NCI-H2196 treated with DMSO at 0.1 percent for 48 hours (cell line): ENCODE measurements around the gene LIF.

Source experiments
- DNase-seq: peaks from one replicate; lab custom pipeline; 2025; ENCODE audit not compliant: unreplicated experiment; lab: John Stamatoyannopoulos, UW

The LIF gene

DNA sequence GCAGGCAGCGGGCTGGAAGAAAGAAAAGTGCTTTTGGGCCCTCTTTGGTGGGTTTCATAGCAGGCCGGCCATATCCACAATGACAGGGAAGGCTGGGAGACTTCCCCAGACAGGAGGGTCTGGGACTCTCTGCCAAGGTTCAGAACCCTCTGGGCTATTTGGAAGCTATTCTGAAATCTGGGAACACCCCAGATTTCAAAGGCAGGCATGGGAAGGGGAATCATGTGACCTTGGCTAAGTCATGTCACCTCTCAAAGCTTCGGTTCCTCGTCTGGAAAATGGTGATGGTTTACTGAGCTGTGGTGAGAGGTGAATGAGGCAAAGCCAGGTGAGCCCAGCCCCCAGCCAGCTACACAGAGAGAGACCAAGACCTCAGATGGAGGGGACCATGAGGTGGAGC, 38.1 kb upstream of the LIF start:
- DNase-seq, result no peak

DNA sequence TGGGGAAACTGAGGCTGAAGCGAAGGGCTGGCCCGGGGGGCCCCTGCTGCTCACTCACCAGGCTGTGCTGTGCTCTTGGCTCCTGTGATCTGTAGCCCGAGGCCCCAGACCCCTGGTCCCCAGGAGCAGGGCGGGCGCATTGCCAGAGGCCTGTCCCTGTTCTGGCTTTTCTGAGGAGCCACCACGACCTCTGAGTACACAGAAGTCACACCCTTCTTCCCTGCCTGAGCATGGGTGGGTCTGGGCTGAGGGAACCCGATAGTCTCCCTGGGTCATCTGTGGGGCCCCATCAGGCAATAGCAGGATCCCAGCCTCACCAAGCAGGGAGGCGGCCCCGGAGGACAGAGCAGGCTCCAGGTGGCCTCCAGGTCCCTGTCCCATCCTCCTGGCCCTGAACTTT, 37.6 kb upstream of the LIF start:
- no peak for DNase-seq

DNA sequence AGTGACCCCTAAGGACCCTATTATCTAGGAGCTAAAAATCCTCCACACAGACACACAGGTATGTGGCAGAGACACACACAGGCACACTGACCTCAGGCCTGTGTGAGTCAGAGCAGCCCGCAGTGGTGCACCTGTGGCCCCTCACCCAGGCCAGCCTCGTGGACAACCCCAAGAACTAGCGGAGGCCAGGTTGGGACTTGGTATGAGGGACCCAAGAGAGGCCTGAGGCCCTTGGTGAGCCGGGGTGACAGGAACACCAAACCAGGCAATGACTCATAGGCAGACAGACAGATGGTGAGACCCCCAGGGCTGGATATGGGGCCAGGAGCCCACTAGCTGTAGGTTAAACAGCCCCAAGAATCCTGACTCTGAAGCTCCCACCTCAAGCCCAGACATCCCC, 36.8 kb upstream of the LIF start:
- DNase-seq, result no peak

DNA sequence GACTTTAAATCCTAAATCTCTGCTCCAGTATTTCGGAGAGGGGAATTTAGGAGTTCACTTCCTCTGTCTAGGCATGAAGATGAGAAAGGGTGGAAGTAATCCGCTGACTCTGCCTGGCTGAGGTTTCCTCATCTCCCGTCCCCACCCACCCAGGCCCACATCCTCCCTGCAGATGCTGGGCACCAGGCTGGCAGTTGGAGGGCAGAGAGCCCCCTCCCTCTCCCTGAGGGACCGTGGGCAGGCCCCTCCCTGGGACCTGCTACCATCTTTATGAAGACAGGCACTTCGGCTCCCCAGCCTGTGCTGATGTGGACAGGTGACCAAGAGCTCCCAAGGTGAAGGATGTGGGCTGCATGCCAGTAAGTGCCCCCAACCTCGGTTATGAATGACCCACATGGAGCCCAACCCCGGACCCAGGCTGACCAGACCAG, 36.1 kb upstream of the LIF start:
- no peak for DNase-seq

DNA sequence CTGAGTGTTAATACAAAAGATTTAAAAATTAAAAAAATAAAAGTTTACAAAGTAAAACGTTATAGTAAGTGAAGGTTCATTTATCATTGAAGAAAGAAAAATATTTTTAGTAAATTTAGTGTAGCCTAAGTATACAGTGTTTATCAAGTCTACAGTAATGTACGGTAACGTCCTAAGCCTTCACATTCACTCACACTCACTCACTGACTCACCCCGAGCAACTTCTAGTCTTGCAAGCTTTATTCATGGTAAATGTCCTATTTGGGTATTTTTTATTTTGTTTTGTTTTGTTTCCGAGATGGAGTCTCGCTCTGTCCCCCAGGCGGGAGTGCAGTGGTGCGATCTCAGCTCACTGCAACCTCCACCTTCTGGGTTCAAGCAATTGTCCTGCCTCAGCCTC, 33.9 kb upstream of the LIF start:
- no peak for DNase-seq

DNA sequence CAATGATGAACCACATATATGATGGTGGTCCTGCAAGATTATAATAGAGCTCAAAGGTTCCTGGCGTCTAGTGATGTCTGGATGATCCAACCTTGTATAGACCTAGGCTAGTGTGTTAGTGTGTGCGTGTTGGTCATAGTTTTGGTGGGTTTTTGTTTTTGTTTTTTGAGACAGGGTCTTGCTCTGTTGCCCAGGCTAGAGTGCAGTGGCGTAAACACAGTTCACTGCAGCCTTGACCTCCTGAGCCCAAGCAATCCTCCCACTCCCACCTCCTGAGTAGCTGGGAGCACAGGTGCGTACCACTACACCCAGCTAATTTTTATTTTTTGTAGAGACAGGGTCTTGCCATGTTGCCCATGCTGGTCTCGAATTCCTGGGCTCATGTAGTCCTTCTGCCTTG, 33.4 kb upstream of the LIF start:
- DNase-seq, result no peak

DNA sequence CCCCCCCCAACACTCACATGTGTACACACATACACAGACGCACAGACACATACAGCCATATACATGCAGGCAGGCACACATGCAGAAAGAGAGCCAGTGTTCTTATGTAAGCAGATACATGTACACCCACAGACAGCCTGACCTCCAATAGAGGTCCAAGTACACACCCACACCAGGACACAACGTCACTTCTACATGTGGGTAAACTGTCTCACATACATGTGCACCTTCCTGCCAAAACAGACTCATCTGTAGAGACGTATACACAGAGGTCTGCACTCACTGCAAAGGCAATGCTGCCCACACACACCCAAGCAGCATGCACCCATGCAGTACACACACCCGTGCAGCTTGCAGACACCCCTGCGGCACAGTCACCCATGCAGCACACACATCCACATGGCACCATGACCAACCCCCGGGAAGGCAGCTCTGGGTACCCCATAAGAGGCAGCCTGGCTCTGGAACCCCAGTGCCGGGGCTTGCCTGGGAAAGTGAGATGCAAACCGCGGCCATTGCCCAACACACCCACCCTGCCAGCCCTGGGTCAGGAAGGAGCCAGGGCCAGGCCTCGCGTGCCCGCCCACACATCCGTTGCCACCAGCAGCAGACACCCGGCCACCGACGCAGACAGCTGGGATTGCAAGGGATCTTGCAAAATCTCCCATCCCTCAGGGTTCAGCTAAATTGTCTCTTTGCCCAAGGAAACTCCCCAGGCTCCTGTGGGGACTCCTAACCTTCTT, 32.7 kb upstream of the LIF start:
- DNase-seq, result no peak

DNA sequence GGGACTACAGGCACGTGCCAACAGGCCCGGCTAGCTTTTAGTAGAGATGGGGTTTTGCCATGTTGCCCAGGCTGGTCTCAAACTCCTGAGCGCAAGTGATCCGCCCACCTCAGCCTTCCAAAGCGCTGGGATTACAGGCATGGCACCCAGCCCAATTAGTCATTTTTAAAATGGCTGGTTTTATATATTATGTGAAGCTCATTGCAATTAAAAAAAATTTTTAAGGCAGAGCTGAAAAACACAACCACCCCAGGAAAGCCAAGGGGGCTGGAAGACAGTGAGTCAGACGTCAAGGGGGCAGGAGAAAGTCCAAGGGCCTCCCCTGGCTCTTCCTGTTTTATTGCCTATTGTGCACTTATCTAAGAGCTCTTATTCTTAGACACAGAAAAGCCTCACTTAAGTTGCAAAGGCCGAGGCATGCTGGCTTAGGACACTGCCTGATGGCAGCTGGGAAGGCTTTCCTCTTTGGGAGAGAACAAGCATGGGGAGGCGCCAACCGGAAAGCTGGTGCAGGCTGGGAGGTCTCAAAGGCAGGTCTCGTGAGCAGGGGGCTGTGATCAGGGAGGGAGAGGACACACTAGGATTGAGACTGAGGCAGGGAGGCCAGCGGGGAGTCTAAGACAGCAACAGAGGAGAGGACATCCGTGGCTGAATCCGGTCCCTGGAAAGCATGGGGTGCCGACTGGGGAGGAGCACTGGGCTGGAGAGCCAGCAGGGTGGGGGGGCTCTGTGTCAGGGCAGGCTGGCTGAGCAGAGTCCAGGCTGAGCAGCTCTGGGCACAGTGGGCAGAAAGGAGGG, 31.2 kb upstream of the LIF start:
- no peak for DNase-seq

DNA sequence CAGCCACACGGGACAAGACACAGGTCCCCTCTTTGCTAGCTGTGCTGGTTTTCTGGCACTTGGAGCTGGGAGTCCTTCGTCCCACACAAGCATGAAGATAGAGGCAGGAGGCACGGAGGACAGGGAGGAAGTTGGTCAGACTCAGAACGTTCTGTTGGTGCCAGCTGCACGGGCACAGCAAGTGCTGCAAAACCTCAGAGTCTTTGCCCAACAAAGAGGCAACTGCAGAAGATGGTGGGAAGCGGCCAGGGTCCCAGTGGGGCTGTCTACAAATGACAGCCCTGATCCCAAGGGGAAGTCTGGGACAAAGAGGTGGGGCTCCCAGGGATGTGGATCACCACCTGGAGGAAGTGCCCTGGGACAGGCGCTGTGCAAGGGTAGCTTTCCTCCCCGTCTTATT, 29.5 kb upstream of the LIF start:
- DNase-seq, result no peak

DNA sequence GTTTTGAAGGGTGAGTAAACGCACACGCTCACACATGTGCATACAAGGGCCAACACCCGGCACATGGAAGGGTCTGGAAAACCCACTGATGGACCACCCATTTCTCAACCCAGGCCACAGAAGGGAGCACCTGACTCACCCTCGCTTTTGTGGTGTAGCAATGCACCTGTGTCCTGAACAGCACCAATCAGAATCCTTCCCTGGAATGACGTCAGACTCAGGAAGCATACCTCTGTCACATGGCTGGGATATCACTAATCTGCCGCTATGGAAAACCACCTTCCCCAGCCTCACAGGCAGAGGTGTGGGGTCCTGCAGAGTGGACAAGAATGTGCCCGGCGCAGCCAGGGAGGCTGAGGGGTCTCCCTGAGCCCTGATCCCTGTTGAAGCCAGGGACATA, 29.1 kb upstream of the LIF start:
- no peak for DNase-seq

DNA sequence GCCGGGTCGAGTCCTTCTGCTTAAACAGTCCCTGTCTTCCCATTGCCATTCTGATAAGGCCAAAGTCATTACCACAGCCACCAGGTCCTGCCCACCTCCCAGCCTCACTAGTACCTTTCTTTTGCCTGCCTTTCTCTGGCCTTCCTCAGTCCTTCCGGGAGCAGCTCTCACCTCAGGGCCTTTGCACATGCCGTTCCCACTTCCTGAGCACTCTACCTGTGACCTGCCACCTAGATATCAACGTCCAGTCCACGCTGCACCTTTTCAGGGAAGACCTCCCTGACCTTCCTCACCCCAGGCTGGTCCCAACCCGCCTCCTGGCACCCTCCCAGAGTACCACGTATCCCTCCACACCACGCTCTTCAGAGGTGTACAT, 27.9 kb upstream of the LIF start:
- DNase-seq, result no peak

DNA sequence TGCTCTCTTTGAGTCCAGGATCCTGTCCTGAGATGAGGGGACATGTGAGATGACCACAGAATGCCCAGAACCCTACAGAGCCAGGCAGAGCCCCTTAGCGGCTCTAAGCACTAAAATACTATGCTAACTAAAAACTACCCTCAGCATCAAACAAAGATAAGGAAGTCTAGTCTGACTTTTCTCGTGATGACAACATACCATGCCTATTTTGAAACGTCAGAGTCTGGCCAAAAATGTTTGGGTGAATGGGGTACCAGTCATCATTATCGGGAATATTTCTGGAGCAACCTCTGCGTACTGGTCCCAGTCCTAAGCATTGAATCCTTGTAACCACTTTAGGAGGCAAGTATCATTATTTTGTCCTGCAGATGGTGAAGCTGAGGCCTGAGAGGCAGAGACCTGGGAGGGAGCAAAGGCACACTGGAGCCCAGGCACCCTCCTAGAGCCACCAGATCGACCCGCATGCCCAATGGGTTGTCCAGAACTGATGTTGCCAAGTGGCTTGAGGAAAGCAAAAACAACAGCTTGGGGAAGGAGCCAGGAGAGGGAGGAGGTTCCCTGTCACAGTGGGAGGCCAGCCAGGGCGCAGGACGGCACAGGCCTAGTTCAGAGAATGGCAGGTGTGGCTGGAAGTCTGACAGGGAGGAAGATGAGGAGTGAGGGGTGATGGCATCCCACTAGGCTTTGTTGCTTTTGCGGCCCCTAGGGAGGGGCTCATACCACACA, 27.3 kb upstream of the LIF start:
- DNase-seq, result no peak

DNA sequence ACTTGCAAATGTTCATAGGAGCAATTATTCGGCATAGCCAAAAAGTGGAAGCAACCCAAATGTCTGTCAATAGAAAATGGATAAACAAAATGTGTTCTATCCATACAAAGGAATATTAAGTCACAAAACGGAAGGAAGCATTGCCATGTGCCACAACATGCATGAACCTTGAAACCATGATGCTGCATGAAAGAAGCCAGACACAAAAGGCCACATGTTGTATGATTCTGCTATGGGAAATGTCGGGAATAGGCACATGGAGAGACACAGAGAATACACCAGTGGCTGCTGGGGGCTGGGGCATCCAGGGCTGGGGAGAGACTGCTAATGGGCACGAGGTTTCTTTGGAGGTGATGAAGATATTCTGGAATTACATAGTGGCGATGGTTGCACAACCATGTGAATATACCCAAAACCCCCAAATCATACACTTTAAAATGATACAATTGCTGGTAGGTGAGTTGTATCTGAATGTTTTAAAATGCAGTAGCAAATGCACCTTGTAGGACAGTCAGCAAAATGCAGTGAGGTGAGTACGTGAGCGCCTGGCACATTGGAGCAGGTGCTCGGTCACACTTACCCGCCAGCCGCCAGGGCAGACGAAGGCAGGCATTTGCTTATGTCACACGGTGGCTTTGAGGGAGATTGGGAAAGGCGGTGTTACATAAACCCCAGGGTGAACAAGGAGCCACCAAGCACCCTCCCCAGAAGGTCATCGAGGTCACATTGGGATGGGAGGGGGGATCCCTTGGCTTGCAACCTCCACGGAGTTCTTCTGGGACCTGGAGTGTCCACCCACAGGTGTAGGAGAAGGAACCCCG, 26.4 kb upstream of the LIF start:
- no peak for DNase-seq

DNA sequence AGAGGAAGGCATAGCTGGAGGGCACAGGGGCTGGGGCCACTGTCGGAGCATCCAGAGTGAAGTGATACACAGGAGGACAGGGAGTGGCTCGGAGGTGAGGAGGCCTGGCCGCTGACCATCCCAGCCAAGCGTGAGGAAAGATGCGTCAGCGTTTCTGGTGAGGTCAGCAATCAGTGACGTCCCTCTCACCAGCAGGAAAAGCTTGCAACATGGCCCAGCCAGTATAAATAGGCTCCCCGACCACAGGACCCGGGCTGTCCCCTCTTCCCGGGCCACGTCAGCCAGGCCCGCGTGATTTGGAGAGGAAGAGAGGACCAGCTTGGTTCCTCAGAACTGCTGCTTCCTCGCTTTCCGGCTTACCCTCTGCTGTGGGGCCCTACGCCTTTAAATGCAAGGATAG, 24.3 kb upstream of the LIF start:
- DNase-seq, result no peak

DNA sequence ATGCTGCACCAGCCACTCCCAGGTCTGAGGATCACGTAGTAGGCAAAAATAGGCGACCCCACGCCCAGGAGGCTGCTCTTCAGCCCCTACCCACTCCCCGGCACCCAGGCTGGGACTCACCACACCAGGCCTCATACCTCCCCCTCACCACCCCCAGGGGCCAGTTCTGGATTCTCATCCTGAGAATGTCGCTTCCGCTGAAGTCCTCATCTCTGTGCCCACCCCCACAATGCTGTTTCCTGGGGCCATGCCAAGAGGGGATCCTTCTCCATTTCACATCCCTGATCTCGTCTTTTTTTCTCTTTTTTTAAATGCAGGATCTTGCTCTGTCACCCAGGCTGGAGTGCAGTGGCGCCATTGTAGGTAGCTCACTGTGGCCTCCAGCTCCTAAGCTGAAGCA, 21.8 kb upstream of the LIF start:
- no peak for DNase-seq

DNA sequence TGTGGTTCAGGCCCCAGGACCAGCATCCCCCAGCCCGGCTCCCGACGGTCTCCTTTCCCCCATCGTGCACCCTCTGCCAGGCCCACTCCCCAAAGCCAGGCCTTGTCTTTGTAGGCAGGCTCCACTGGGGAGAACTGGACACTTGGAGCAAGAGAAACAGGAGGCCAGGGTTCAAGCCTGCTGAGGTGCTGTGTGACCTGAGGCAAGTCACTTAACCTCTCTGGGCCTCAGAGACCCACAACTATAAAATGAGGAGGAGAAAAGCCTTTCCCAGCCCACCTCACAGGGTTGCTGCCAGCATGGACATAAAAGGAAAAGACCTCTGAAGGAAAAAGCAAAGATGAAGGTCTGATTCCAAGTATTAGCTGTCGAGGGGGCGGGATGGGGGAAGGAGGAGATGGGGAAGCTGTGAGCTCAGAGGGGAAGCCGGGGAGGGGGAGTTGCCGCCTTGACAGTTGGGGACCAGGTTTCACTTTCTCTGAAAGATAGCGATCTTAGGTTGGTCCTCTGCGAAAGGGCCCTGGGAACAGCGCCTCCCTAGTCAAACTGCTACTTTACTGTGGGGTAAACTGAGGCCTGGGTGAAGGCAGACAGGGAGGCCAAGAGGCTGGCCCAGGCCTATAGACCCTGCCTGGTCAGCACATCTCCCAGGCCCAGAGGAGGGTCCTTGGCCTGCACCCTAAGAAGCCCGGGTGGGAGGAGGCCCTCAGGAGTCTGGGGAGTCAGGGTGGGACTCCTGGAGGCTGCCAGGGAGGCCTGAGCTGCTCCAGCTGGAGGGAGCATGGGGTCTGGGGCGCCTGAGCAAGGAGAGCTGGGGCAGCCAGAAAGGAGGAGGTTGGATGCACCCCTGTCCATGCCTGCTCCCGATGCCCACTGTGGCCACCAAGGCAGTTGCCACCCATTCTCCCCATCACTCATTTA, 21.1 kb upstream of the LIF start:
- no peak for DNase-seq

DNA sequence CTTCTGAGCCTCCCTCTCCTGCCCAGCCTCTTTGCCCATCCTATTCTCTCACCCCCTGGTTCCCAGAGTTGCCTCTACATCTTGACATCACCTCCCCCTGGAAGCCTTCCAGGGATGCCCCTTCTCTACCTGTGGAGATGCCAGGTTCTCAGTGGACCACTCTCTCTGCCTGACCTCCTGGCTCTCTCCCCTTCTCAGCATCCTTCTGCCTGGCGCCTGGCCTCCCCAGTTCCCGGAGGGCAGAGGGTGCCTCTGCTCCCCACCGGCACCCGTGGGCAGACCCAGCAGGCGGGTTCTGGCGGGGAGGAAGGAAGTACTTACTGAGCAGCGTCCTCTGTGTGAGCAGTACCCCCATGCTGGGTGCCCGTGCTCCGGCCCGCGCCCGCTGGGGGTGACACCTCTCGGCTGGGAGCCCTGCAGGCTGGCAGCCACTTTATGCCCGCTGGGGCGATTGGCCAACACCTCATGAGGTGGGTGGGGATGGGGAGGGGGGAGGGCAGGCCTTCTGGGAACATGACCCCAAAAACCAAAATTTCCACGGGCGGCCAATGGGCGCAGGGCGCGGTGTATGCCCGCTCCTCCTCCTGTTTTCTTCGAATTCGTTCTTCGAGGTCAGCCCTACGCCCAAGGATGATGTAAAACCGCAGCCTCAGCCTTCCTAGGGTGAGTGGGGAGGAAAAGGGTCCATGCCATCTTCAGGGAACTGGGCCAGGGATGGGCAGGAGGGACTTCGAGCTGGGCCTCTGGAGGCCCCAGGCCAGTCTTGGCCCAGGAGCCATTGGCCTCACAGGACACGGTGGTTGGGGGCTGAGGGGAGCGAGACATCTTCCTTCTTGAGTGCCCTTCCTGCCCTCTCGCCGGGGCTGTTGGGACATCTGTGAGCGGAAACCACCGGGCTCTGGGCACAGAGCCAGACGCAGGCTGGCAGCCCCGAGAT, 20.2 kb upstream of the LIF start, which contains the start of gene OSM:
OSM (minus strand) TSS at position 407 of the 937 bp plus-strand sequence; CDS start at position 355, 52 bp downstream.
- no peak for DNase-seq

DNA sequence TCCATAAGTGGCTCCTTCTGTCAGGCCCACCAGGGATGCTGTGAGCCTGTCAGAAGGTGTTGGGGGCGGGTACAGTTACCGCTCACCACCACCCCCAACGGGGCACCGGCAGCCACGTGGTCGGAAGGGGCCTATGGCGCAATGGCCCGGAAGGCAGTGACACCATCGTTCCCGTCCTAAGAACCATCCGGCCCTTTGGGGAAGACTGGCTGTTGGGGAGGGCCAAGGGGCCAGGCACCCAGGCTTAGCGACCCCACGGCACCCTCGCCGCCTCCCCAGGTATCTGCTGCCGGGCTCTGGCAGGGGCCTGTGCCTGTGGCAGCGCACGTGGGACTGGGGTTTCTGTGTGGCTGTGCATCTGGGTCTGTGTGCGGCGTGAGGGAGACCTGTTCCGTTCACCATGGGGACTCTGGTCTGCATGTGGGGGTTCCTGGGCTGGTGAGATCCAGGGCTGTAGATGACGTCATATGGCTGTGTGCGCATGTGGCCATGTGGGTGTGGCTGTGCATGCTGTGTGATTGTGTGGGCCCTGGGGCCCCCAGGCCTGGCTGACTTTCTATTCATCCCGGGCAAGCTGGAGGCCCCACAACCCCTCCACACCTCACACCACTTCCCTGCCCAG, 19.4 kb upstream of the LIF start:
- DNase-seq, result no peak
